NCI-H1092 treated with DMSO at 0.1 percent for 48 hours (cell line): ENCODE results near the gene ATP6V1D.
"Not testable (repeated sequence)": the region's sequence is repeated elsewhere in the genome, so short reads cannot be mapped to it uniquely, and the experiment has no call there.

ENCODE experiments used
- DNase-seq: peaks from one replicate; lab custom pipeline; 2025; lab: John Stamatoyannopoulos, UW

ATP6V1D gene

DNA sequence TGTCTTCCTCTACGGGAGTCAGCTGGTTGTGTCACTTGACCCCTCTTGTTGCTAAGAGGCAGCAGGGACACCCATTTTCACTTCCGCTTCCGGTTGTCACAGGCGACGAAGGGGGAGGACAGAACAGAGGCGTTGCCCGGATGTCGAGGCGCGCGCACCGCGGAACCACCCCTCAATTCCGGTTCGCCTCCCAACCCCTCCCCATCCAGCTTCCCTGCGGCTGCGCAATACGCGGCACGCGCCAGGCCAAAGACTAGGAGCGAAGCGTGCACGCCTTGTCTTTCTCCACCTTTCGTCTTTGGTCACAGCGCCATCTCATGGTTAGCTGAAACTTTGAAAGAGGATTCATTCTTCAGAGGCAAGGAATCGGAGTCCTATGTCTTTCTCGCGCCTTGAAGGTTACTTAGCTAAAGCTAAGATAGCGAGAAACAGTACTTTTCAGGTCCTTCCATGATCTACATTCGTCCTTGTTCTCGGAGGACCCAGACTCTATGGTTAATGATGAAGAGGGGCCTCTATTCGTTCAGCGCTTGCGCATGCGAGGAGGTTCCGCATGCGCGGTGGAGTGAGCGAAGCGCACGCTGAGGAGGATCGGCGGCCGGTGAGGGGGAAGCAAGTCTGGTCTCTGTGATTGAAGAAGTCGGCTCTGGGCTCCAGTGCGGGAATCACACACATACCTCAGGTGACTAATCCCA lies at the start of gene ATP6V1D, which contains the start of gene EIF2S1:
TSS of gene ATP6V1D (minus strand) at position 30 of the 695 bp plus-strand sequence. CDS start 106 bp downstream, outside the sequence.
TSS of gene EIF2S1 (plus strand) at position 554 of the 695 bp plus-strand sequence. CDS start 4,440 bp downstream, outside the sequence.
- DNase-seq: peak; percentile 99

DNA sequence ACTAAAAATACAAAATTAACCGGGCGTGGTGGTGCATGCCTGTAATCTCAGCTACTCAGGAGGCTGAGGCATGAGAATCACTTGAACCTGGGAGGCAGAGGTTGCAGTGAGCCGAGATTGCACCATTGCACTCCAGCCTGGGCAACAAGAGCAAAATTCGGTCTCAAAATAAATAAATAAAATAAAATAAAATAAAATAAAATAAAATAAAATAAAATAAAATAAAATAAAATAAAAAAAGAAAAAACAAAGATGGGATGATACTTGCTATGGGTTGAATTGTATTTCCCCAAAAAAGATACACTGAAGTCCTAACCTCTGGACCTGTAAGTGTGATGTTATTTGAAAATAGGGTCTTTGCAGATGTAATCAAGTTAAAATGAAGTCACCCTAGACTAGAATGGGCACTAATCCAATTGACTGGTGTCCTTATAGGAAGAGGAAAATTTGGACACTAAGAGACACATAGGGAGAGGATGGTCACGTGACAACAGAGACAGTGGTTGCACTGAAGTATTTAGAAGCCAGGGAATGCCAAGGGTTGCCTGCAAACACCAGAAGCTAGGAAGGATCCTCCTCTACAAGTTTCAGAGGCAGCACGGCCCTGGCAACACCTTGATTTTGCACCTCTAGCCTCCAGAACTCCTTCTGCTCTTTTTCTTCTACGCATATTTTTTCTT lies 48.7 kb upstream of the ATP6V1D start:
- not testable (repeated sequence) for DNase-seq

DNA sequence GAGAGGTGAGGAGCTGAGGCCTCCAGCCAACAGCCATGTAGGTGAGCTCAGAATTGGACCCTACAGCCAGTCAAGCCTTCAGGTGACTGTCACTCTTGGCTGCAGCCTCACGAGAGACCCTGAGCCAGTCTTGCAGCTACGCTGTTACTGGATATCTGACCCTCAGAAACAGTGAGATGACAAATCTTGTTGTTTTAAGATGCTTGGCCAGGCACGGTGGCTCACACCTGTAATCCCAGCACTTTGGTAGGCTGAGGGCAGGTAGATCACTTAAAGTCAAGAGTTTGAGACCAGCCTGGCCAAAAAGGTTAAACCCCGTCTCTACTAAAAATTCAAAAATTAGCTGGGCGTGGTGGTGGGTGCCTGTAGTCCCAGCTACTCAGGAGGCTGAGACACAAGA lies 46.2 kb upstream of the ATP6V1D start:
- DNase-seq: no peak

DNA sequence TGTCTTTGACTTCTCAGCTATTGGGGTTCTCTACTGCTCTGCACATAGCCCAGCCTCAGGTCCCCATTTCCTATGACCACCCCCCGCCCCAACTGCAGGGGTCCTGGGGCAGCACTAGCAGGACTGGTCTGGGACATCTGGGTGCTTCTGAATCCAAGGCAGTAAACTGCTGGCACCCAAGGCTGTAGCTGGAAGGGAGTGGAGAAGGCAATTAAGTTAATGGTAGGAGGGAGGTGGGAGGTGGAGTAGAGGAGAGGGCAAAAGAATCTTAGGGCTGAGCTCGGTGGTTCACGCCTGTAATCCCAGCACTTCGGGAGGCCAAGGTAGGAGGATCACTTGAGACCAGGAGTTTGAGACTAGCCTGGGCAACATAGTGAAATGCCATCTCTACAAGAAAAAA lies 40.8 kb upstream of the ATP6V1D start:
- DNase-seq: no peak

DNA sequence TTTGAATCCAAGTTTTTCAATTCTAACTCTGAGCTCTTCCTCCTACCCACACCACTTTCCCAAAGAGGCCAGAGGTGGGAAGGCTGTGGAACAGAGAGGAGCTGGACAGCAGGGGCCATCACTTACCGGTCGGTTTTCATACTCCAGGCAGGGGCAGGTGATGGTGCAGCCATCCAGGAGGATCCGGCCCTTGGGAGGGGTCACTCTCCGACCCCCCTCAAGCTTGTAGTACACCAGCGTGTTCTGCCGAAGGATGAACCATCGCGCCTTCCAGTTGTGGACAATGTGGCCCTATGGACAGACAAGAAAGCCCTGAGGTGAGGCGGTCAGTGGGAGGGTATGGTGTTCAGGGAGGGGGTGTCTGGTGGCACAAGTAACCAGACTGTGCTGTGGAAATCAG lies 37.9 kb upstream of the ATP6V1D start:
- no peak for DNase-seq

DNA sequence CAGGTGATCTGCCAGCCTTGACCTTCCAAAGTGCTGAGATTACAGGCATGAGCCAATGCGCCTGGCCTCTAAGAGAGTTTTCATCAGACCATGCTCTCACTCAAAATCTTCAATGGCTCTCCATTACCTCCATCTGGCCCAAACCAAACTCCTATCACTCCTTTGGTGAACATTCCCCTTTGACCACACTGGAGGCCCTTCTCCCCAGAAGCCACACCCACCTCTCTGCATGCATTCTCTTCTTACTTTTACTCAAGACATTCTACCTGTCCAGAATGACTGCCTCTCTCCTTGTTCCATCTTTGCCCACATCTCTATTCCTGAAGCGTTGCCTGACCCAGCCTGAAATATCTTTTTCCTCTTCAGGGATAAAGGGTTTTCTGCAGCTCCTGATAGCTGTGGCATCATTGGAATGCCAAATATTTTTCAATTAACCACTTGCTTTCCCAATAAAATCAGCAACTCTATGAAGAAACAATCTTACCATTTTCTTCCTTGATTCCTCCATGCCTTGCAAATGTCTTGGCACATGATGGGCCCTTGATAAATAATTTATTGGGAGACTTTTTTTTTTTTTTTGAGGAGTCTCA lies 36.9 kb upstream of the ATP6V1D start:
- no peak for DNase-seq

DNA sequence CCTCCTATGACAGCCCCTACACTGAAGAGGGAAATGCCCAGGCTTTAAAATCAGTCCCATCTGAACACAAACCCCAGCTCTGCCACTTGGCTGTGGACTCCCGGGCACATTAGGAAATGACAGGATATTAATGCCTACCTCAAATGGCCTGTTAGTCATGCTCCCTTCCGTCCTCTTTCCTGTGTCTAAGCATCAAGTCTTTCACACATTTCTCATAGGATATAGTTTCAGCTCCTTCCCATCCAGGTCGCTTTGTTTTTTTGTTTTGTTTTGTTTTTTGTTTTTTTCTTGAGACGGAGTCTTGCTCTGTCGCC lies 36.2 kb upstream of the ATP6V1D start:
- DNase-seq: no peak

DNA sequence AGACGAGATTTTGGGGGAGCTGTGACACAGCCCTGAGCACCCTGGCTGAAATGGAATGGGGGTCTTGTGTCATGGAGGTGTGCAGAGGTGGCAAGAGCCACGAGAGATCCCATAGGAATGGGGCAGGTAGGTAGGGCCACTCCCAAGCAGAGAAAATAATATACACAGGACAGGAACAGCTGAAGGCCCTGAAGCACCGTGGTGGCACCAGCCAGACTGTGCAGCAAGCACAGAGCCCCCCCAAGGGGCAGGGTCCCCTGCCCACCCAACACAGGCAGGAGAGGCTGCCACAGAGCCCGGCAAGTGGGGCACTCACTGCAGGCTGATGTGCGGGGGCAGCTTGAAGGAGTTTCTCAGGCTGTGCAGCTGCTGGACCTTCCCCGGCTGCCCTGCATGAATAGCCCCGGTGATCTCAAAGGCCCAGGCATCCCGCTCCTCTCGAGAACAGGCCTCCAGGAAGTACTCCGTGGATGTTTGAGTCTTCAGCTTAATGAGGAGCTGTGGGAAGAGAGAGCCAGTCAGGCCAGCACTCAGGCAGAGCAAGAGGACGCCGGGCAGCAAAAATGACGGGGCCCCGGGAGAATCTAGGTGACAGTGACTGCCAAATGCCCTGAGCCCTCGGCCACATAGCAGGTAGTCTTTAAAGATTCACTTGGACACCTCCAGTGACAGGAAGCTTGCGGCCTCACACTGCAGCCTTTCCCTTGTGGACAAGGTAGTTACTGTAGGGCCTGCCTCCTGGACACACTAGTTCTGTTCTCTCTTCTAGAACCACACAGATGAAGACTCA lies 35.7 kb upstream of the ATP6V1D start:
- no peak for DNase-seq

DNA sequence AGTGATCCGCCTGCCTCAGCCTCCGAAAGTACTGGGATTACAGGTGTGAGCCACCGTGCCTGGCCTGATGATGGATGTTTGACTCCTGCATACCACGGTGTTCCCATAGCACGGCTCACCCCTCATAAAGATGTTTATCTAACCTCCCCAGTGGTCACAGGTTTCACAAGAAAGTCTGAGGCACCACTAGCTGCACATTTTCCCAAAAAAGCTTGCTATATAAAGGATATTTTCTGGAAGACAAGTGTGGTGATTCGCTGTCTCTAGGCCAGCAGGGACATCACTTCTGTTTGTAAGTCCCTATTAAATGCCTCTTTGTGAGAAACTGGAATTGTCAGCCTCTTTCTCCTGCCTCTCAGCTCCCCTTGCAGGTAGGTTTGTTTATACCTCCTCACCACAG lies 34.1 kb upstream of the ATP6V1D start:
- no peak for DNase-seq

DNA sequence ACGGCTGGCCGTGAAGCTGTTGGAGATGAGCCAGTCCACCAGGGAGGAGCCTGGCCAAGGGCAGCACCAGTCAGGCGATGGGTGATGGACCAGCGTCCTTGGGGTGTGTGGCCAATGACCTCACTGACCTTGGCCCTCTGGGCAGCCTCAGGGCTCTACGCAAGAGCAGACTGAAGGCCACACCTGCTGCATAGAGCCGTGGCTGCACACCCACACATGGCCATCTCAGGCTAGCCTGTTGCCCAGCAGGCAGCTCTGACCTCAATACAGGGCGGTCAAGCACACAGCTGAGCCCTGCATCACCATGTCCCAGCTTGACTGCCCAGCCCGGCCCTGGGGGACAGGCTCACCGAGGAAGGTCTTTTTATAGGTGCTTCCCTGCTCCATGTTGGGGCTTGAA lies 33.2 kb upstream of the ATP6V1D start:
- no peak for DNase-seq

DNA sequence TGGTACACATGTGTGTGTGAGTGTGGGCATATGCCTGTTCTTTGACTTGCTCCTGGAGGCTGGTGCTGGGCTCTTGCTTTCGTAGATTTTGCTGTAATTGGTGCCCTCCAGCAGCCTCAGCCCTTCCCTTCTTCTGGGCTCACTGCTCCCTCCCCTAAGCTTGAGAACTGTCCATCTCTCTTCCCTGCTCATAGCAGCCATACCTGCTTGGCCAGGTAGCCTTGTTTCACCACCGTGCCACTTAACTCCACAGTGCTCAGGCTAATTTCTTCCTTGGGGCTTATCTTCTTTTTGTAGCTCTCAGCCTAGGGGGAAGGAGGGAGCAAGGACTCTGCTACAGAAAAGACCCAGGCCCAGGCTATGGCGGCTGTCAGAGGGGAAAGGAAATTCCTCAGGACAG lies 32.5 kb upstream of the ATP6V1D start:
- no peak for DNase-seq

DNA sequence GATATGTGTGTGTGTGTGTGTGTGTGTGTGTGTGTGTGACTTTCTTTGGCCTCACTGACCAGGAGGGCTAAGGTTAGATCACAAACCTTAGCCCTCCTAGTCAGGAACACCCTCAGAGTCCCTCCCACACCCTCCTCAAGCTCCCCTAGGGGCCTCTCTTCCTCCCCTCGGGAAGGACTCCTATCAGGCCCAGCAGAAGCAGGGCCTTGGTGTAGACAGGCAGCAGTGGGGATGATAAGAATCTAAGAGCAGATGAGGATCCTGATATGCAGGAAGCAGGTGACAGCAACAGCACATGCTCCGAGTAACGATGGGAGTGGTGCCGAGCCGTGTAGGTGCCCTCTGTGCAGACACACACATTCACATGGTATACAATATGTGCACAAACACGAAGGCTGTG lies 31.7 kb upstream of the ATP6V1D start:
- no peak for DNase-seq

DNA sequence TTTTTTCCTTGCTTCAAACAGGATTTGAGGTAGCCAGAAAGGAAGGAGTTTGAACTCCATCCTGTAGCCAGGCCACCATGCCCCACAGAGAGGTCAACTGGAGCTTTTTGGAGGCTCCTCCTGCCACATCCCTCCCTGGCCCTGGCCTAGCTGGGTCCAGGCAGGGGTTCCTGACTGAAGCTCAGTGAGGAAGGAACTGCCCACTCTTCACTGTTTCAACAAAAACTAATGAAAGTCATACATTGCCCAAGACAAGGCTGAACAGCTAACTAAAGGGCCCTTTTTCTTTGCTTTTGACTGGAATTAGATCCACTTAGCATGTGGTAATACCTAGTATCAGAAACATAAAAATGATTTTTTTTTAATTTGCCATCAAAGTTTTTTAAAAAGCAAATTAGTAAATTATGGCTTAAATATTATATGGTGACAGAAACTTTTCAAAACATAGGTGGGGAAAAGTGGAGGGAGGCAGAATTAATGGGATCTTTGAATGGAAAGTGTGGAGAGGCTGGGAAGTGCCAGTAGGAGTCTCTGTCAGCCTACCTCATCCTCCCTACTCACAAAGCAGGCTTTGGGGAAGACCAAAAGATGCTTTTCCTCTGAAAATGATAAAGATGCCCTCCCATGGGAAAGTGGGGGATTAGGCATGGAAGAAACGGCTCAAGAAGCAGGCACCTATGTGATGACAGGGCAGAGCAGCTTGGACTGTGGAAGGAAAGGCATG lies 30.4 kb upstream of the ATP6V1D start:
- DNase-seq: no peak

DNA sequence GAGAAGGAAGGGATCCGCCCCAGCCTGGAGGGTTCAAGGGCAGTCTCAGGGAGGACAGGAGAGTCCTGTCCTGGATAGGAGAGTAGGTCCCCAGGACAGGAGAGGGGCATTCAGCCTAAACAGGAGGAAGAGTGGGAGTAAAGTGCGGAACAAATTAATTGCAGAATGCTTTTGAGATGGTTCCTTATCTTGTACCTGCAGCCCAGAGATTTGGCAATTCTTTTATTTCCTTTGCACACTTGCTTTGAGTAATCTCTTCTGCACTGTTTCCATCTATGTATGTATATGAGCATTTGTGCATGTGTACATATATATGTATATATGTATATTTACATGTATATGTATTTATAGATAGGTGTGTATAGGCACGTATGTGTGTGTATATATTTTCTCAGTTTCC lies 29.7 kb upstream of the ATP6V1D start:
- no peak for DNase-seq

DNA sequence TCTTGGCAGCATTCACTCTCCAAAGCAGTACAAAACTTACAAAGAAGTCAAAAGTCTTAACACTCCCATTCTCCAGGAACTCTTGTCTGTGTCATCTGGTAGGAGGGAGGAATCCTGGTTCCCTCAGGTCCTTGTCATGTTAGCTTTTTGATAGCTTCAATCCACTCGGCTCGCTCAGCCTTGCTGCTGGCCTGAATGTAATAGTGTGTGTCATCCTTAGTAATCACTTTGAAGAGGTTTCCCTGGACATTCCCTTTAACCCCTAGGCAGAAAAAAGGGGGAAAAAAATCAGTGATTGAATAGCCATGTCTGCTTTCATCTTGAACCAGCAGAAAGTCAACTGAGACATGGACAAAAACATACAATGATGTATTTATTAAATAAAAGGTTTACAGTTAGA lies 27.6 kb upstream of the ATP6V1D start:
- no peak for DNase-seq

DNA sequence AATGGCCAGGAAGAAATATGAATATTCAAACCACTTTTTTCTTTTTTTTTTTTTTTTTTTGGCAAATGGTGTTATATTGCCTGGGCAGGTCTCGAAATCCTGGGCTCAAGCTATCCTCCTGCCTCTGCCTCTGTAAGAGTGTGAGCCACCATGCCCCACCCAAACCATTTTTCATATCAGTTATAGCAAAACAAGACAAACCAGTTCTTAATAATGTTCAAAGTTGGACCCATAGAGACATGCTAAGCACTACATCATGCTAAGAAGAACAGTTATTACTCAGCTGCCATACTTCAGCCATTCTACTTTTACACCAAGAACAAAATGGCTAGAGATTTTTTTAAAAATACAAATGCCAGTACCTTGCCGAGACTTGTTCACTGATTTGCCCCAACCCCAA lies 26.0 kb upstream of the ATP6V1D start:
- DNase-seq: no peak

DNA sequence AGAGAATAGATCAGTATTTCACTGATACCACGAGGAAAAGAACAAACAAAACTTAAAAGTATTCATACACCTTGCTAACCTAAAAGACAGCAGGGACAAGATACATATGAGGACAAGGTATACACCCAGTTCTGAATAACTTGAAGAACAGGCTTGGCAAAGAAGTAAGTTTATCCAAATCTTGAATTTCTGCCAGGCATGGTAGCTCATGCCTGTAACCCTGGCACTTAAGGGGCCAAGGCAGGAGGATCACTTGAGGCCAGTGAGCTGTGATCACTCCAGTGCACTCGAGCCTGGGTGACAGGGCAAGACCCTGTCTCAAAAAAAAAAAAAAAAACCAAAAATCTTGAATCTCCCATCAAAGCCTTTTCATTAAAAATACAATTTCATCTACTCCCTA lies 25.5 kb upstream of the ATP6V1D start:
- DNase-seq: no peak

DNA sequence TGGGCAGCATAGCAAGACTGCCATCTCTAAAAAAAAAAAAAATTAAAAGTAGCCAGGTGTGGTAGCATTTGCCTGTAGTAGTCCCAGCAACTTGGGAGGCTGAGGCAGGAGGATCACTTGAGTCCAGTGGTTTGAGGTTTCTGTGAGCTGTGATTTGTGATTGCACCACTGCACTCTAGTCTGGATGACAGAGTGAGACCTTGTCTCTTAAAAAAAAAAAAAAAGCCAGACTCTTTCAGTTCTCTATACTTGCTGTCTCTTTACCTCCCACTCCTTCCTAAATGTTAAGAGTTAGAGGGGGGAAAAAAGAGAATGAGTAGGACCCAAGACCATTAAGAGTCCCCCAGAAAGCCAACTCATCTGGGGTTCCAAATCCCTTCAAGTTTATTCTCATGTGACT lies 18.3 kb upstream of the ATP6V1D start:
- no peak for DNase-seq

DNA sequence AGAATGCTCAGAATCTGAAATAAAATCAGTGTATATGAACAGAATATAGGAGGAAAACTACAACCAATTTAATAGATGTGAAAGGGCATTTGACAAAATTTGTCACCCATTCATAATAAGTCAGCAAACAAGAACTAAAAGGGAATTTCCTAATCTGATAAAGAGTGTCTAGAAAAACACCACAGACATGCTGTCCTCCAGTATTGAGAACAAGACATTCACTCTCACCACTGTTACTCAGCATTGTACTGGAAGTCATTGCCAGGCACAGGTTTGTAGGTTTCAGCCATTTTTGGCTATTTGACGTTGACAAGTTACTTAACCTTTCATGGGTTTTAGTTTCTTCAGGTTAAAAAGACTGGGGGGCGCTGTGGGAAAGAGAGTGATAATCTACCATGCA lies 13.7 kb upstream of the ATP6V1D start:
- no peak for DNase-seq

DNA sequence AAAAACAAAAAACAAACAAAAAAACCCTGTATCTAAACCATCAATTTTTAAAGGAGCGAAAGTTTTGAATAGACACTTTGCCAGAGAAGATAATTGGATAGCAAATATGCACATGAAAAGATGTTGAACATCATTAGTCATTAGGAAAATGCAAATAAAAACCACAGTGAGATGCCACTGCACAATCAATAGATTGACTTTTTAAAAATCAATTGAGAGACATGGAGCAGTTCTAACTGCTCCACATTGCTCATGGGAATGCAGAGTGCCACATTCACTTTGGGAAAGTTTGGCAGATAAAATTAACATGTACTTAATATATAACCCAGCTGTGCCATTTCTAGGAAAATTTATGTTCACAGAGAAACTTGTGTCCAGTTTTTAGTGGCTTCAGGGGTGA lies 13.2 kb upstream of the ATP6V1D start:
- no peak for DNase-seq

DNA sequence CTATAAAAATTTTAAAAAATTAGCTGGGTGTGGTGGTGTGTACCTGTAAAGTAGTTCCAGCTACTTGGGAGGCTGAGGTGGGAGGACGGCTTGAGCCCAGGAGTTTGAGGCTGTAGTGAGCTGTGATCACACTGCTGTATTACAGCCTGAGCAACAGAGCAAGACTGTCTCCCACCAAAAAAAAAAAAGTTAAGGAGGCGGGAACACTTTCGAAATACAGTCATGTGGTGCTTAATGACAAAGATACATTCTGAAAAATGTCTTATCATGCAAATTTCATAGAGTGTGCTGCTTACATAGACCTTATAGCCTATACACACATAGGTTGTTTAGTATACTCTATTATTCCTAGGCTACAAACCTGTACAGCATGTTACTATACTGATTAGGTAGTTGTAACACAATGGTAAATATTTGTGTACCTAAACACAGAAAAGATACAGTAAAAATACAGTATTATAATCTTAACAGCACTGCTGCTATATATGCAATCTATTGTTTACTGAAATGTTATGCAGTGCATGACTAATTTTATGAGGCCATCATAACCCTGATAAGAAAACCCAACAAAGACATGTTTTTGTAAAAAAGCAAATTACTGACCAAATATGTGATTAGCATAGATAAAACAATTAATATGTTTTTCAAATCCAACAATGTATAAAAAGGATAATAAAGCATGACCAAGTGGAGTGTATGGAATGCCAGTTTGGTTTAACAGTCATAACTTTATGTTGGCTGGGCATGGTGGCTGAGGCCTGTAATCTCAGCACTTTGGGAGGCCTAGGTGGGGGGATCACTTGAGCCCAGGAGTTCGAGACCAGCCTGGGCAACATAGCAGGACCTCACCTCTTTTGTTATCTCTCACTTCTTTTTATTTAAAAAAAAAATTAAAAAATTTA lies 11.9 kb upstream of the ATP6V1D start:
- no peak for DNase-seq
